ENCODE results near the gene ACER2. TPM values are rescaled to one million over a fixed set of nuclear protein-coding genes. Genes with fewer than 3 reads are reported as not detected.

Gene ACER2
- total and polyA plus RNA-seq, 2 of the 4 experiments (the other 2 are of a cell fraction) = 0.84 to 1.6 TPM

GRCh38 chr9:19378647-19379046 lies 30.2 kb upstream of the ACER2 start:
- no peak overlapping the region for H4K5ac ChIP-seq (ENCODE audit: low read depth, low read length)
- peak overlapping the region; percentile 87 for H2BK5ac ChIP-seq (ENCODE audit: low read depth, low read length, poor library complexity, severe bottlenecking)
- BruUV-seq (replicated peaks) = no TSS peak
- H3K9me1 ChIP-seq (ENCODE audit: insufficient read depth, low read length) = peaks cover 5% of the 10 kb centered on the region; the same call in 1 of the 2 replicates
- no peak overlapping the region for H3K56ac ChIP-seq (ENCODE audit: extremely low read depth, insufficient read depth, low read length)
- peak overlapping the region; percentile 96; the same call in 1 of the 2 replicates for H3K9ac ChIP-seq (ENCODE audit: low read depth, low read length)
- peak overlapping the region; percentile 78 for H3K4me3 ChIP-seq (ENCODE audit: insufficient read depth, low read depth, low read length)
- H3K4me2 ChIP-seq (ENCODE audit: low read depth, low read length) = peak overlapping the region; percentile 80
- H3K27ac ChIP-seq (ENCODE audit: insufficient read depth, low read length) = peak overlapping the region; percentile 45; the same call in 1 of the 2 replicates
- POLR2A ChIA-PET (ENCODE audit: unreplicated experiment) = no interaction called here
- WGBS, 2 experiments (ENCODE audit: extremely low coverage in 2 of 2, insufficient read length in 1 of 2) = no CpG with 5 or more reads among the region's 7 CpGs
- H3K23ac ChIP-seq (ENCODE audit: low read depth, low read length) = peak overlapping the region; percentile 78; the same call in 1 of the 2 replicates
- no peak overlapping the region for H2BK20ac ChIP-seq (ENCODE audit: low read depth, low read length)
- peaks cover 3 to 39% of the 10 kb centered on the region in 2 experiments; a peak in 3 of 4 replicates for H3K79me1 ChIP-seq (ENCODE audit: low read depth in 1 of 2, low read length in 2 of 2)
- peaks cover 46% of the 10 kb centered on the region; the same call in 1 of the 2 replicates for H4K20me1 ChIP-seq (ENCODE audit: insufficient read depth, low read length)
- no peak overlapping the region for H2AFZ ChIP-seq (replicated peaks; ENCODE audit: low read length, poor library complexity)
- no peak overlapping the region for H4K8ac ChIP-seq (ENCODE audit: low read depth in 2 of 2, low read length in 2 of 2)
- H3K18ac ChIP-seq (ENCODE audit: low read depth, low read length) = no peak overlapping the region
- DNase-seq = no peak
- peak overlapping the region; percentile 72 for H3K14ac ChIP-seq (replicated peaks; ENCODE audit: low read depth, low read length)
- in situ Hi-C loops (cut with MboI; ENCODE audit: low sequenced_read_pairs) (no loop called here), dilution Hi-C loops (cut with HindIII; ENCODE audit: low sequenced_read_pairs, unreplicated experiment) (no loop called here), intact Hi-C loops (cut with micrococcal nuclease) (loop anchor here (2.0 to 10.0 kb wide), 3 partner anchors 148 to 328 kb away; partner anchors contain the start of genes DENND4C and PLIN2)
- H3K4ac ChIP-seq (ENCODE audit: low read depth, low read length) = no peak overlapping the region
- H4K91ac ChIP-seq (ENCODE audit: insufficient read depth, low read depth, low read length) = no peak overlapping the region
- H2AK5ac ChIP-seq (ENCODE audit: low read depth, low read length) = peak overlapping the region; percentile 21; the same call in 1 of the 2 replicates
- no peak for ATAC-seq (ENCODE audit: low read depth)
- H3K4me1 ChIP-seq (ENCODE audit: control insufficient read depth, insufficient read depth, low read length) = peaks cover 2% of the 10 kb centered on the region; the same call in 1 of the 2 replicates
- no peaks in the 10 kb centered on the region for H3K27me3 ChIP-seq (ENCODE audit: control insufficient read depth, insufficient read depth, low read length)
- H3K9me3 ChIP-seq (ENCODE audit: control insufficient read depth, insufficient read depth, low read length) = no peaks in the 10 kb centered on the region
- H3K36me3 ChIP-seq (ENCODE audit: control insufficient read depth, insufficient read depth, low read length) = peaks cover 34% of the 10 kb centered on the region
- H2BK120ac ChIP-seq (ENCODE audit: low read depth, low read length) = no peak overlapping the region
- H2AK9ac ChIP-seq (replicated peaks; ENCODE audit: low read depth, low read length, poor library complexity) = no peak overlapping the region
- no peak overlapping the region for H2BK15ac ChIP-seq (ENCODE audit: low read depth, low read length)
- TF ChIP-seq POLR2A (IDR thresholded peaks at IDR 0.05; ENCODE audit: low read depth, low read length) (no peak), RAD21 (IDR thresholded peaks at IDR 0.05; ENCODE audit: low read length) (no peak), FOS (IDR thresholded peaks at IDR 0.05; ENCODE audit: low read depth, low read length) (no peak)
- CTCF ChIA-PET = no interaction called here
